Measurements from ENCODE around the gene DIP2C.
A peak's percentile ranks its signal among the peaks of the same experiment; 100 is the strongest.
"Not testable (repeated sequence)": the region's sequence is repeated elsewhere in the genome, so short reads cannot be mapped to it uniquely, and the experiment has no call there.

Gene DIP2C

GRCh38 chr10:528173-529165 is 161.0 kb downstream of the DIP2C start:
- no peak for DNase-seq

- DNase-seq = no peak
Measured at GRCh38 chr10:527416-527815, 162.1 kb downstream of the DIP2C start.

GRCh38 chr10:526651-527312 is 162.7 kb downstream of the DIP2C start:
- no peak for DNase-seq

GRCh38 chr10:525565-526315 is 163.7 kb downstream of the DIP2C start:
- DNase-seq = no peak

- no peak for DNase-seq
Measured at GRCh38 chr10:523925-524324, 165.5 kb downstream of the DIP2C start.

GRCh38 chr10:522350-522749 is 167.1 kb downstream of the DIP2C start:
- no peak for DNase-seq

- DNase-seq = no peak
Measured at GRCh38 chr10:521261-522250, 167.9 kb downstream of the DIP2C start.

GRCh38 chr10:520402-520787 is 169.1 kb downstream of the DIP2C start:
- DNase-seq = no peak

GRCh38 chr10:519716-520401 is 169.6 kb downstream of the DIP2C start:
- DNase-seq = no peak

GRCh38 chr10:519055-519715 is 170.3 kb downstream of the DIP2C start:
- no peak for DNase-seq

GRCh38 chr10:517872-518475 is 171.5 kb downstream of the DIP2C start:
- no peak for DNase-seq

GRCh38 chr10:517241-517830 is 172.1 kb downstream of the DIP2C start:
- DNase-seq = no peak

- DNase-seq = no peak
Measured at GRCh38 chr10:516764-517163, 172.7 kb downstream of the DIP2C start.

- DNase-seq = no peak
Measured at GRCh38 chr10:515674-516073, 173.8 kb downstream of the DIP2C start.

GRCh38 chr10:514137-514671 is 175.3 kb downstream of the DIP2C start:
- DNase-seq = no peak

GRCh38 chr10:513393-513792 is 176.1 kb downstream of the DIP2C start:
- DNase-seq = no peak

GRCh38 chr10:512661-513060 is 176.8 kb downstream of the DIP2C start:
- not testable (repeated sequence) for DNase-seq

- no peak for DNase-seq
Measured at GRCh38 chr10:511849-512191, 177.6 kb downstream of the DIP2C start.

- peak; percentile 55 for DNase-seq
Measured at GRCh38 chr10:511101-511848, 178.2 kb downstream of the DIP2C start.
